ENCODE results near the gene ALDH1A3.

Gene ALDH1A3

DNA sequence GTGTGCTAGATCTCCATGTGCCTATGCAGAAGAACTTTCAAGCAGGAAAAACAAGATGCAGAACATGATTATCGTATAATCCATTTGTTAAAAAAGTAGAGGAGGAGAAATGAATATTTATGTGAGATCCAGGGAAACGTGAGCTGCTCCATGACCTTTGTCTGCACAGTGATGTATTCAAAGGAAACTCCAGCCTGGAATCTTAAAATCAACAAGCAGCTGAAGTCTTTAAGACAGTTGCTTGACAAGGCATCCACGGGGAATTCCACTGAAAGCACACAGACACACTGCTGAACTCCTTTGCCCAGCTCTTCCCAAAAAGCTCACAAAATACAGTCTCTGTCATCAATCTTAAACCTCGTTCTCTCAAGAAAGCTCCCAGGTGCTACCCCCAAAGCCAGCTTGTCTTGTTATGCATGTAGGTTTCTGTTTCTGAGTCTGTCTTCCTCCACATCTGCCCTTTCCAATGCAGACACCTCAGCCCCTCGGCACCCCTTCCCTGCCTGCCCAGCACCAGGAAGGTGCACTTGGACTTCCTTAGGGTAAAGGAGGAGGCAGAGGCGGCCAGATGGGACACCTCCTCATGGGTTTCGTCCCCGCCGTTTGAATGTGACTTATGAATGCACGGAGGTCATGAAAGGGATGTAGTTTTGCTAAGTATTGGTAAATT lies 68.3 kb downstream of the ALDH1A3 start:
- in situ Hi-C loops (cut with HindIII; ENCODE audit: low sequenced_read_pairs) = no loop called here

DNA sequence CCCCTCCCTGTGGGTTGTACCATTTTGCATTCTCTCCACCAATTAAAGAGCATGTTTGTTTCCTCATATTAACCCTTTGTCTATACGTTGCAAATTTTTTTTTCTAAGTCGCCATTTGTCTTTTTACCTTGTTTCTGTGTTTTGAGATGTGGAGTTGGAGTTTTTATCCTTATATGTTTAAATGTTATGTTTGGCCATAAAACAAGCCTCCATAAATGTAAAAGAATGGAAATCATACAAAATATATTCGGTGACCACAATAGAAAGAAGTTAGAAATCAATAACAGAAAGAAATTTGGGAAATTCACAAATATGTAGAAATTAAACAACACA lies 68.8 kb downstream of the ALDH1A3 start:
- in situ Hi-C loops (cut with HindIII; ENCODE audit: low sequenced_read_pairs) = no loop called here

DNA sequence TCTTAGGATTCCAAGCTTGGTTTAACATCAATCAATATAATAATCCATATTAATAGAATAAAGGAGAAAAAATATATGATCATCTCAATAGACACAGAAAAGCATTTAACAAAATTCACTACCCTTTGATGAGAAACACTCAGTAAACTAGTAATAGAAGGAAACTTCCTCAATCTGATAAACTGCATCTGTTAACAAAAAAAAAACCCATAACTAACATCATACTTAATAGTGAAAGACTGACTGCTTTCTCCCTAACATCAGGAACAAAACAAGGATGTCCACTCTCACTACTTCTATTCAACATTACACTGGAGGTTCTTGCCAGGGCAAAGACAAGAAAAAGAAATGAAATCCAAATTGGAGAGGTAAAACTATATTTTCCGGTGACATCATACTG lies 70.1 kb downstream of the ALDH1A3 start:
- in situ Hi-C loops (cut with HindIII; ENCODE audit: low sequenced_read_pairs) = no loop called here

DNA sequence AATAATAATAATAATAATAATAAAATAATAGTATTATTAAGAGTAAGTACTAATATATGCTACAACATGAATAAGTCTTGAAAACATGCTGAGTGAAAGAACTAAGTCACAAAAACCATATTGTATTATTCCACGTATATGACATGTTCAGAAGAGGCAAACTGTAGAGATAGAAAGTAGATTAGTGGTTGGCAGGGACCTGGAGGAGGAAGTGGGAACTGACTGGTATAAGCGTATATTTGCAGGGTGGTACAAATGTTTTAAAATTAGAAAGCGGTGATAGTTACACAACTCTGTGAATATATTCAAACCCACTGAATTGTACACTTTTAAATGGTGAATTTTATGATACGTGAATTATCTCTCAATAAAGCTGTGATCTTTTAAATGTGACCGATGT lies 72.3 kb downstream of the ALDH1A3 start:
- in situ Hi-C loops (cut with HindIII; ENCODE audit: low sequenced_read_pairs) = no loop called here

- in situ Hi-C loops (cut with HindIII; ENCODE audit: low sequenced_read_pairs) = no loop called here
These were observed 72.9 kb downstream of the ALDH1A3 start for GRCh38 chr15:100952566-100952965.

DNA sequence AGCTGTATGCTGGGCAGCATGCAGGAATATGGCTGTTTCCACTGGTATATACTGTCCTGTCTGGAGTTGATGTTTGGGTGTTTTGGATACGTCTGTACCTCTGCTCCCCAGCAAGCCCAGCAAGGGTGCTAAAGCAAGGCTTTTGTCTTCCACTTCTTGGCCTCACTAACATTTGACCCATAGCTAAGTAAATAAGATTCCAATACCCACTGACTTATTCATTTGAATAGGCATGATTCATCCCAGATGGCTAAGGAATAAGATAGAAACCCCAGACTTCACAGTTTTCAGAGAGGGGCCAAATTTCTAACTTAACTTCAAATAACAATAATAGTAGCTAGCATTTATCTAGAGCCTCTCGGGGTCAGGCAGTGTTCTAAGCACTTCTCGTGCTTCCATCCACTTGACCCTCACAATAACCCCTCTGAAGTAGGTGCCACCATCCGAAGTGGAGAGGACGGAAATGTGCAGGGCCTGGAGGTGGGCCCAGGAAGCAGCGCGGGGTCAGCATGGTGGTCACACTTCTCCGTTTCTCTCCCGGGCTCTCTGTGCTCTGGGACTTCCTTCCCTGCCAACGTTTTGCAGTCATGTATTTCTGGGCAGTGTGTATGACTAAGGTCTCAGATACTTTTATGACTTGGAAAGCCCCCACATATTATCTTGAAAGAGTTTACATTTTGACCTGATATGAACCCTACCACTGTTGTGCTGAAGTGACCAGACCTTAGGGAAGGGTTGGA lies 78.9 kb downstream of the ALDH1A3 start:
- in situ Hi-C loops (cut with HindIII; ENCODE audit: low sequenced_read_pairs) = no loop called here

DNA sequence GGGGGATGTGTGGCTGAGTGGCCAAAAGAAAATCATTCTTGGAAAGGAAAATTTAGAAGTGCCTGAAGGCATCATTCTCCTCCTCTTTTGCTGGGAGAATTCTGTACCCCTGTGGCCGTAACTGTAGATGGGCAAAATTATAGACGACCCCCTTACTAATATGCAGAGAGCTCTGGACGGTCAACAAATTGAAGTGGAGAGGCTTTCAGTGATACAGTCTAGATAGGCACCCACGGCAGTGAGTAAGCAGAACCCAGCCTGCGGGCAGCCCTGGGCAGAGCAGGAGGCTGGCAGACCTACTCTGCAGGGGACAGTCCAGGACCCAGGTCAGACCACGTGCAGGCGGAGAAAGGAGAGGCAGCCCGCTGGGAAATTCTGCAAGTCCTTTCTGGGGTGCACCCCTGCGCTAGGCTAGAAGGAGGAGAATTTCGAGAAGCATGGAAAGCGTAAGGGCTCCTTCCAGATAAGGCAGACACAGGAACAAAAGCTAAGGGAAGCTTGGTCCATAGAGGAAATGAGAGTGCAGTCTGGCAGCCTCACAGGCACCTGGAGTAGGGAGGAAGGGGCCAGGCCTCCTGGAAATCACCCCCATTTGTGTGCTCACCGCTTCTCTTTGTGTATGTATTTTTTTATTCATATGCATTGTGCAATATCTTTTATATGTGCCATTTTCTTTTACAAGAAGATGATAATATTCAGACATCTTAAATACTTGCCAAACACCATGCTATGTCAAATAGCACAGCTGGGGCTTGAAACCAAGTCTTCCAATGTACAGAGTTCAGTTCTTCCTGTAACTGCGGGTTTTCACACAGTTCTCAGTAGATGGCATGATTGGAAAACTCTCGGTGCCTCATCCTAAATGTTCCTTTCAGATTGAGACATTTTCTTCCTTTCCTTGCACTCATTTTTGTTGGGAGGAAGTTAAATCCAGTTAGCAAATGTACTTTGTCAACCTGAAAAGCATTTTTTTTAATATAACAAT lies 79.7 kb downstream of the ALDH1A3 start:
- in situ Hi-C loops (cut with HindIII; ENCODE audit: low sequenced_read_pairs) = no loop called here

Data from DLD1 (cell line).